A673 (cell line): ENCODE measurements around the gene FDX2.
"Not testable (repeated sequence)": the region's sequence is repeated elsewhere in the genome, so short reads cannot be mapped to it uniquely, and the experiment has no call there.

ENCODE experiments used
- CTCF ChIP-seq: fragments of 300-800, 200-600 bp; sonication (generic); conservative IDR thresholded peaks from 2 replicates; pipeline ENCODE4 v1.5.1; 2017; ENCODE audit warnings: low read depth, mild to moderate bottlenecking, antibody characterized with exemption, low read length, moderate library complexity, mixed read lengths
- EZH2 ChIP-seq: fragments of 200-600 bp; sonication (generic); IDR thresholded peaks from 2 replicates; pipeline ENCODE4 v1.6.1; 2017; ENCODE audit warnings: borderline replicate concordance, low read depth, mild to moderate bottlenecking, mixed read lengths, antibody characterized with exemption, low read length; ENCODE audit not compliant: poor library complexity, severe bottlenecking

GRCh38 chr19:10336725-10337124 is 20.9 kb upstream of the FDX2 start:
- not testable (repeated sequence) for TF ChIP-seq CTCF, EZH2
